ENCODE measurements around the gene GGT7. TPM values are rescaled to one million over a fixed set of nuclear protein-coding genes. Genes with fewer than 3 reads are reported as not detected.
"Not testable (repeated sequence)": the region's sequence is repeated elsewhere in the genome, so short reads cannot be mapped to it uniquely, and the experiment has no call there.

GGT7 gene
- 10 to 100 TPM; 12.7 to 15.0 TPM for total RNA-seq

DNA sequence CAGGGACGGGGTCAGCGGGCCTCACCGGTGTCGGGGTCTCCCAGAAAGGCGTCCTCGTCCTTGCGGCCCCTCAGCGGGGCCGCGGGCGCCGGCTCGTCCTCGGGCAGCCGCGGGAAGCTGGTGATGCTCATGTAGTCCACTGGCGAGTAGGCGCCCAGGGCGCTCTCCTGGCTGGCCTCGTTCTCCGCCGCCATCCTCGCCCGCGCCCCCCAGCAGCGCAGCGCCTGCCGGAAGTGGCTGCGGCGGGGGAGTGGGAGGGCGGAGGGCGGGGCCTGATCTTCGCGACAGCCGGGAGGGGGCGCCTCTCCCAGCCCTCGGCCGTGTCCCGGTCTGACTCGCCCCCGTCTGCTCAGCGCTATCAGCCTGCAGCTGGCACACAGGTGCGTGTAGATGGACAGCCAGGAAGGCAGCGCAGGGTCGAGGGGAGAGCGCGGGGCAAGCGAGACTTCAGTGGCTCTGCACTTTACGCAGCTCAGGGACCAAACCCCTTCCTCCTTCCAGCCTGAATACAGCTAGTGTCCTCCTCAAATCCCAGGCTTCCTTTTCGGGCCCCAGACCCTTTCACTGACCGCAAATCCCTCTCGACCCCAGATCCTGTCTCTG is at the start of gene GGT7:
Gene GGT7, minus strand, starts transcription at position 235 of the 603 bp plus-strand sequence. Its CDS starts 41 bp downstream, at position 194.
- intact Hi-C loops (cut with DNase I, micrococcal nuclease), result loop anchor here (1.0 to 10.0 kb wide), 7 partner anchors 38 to 872 kb away; partner anchors contain the start of genes NCOA6 (in 2 of the 2), GSS (in 1 of the 2), MYH7B (in 1 of the 2) and RBM39 (in 1 of the 2)
- peaks cover 56% of the 10 kb centered on the region for H3K4me1 Mint-ChIP-seq
- POLR2A ChIA-PET, result interaction anchor here (1.0 kb wide), 1 partner anchor 83 kb away, joined by 3 read pairs; the partner anchor contains the start of genes GSS and MYH7B

GRCh38 chr20:34921436-34921835 is 48.8 kb upstream of the GGT7 start:
- CTCF ChIA-PET, result no interaction called here
- peaks cover 20% of the 10 kb centered on the region for H3K36me3 Mint-ChIP-seq (ENCODE audit: low read depth)

More for the DNA sequence above, at the start of gene GGT7:
- Mint-ChIP-seq H3K36me3 (ENCODE audit: low read depth) (no peaks in the 10 kb centered on the region), H3K27me3 (no peaks in the 10 kb centered on the region), H3K9me3 (ENCODE audit: low read depth) (no peaks in the 10 kb centered on the region), H3K27ac (peak within 1 kb of the TSS; percentile 79), H3K4me3 (peak within 1 kb of the TSS; percentile 79)
- ATAC-seq (peak; percentile 50), DNase-seq (peak; percentile 94)
- CTCF ChIA-PET, result interaction anchor here (0.6 to 7.9 kb wide), 10 partner anchors 11 to 564 kb away, joined by 3 to 78 read pairs (median 4); partner anchors contain the start of genes EDEM2, GSS and MYH7B

DNA sequence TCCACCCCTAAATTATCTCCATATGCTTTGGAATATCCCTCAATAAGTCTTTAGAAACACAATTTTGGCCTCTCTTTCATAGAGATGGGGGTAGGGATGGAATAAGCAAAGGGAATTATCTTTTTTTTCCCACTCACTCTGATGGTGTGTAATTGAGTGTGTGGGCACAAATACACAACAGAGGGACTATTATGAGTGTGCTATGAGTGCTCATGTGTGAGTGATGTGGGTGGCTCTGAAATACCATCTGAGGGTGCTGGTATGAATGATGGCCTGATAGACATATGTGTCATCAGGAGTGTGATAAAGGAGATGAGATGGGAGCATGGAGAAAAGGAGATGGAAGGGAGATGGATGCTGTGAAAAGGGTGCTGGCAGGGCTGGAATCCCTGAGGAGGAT is 47.4 kb upstream of the GGT7 start:
- no peak overlapping the region for H3K4me3 Mint-ChIP-seq
- intact Hi-C loops (cut with DNase I, micrococcal nuclease), result no loop called here
- CTCF ChIA-PET, result interaction anchor here (0.6 to 1.5 kb wide), 2 partner anchors 44 to 150 kb away, joined by 3 read pairs; no protein-coding TSS in a partner anchor
- no peaks in the 10 kb centered on the region for H3K27me3 Mint-ChIP-seq
- no peaks in the 10 kb centered on the region for H3K9me3 Mint-ChIP-seq (ENCODE audit: low read depth)
- H3K4me1 Mint-ChIP-seq, result peaks cover 38% of the 10 kb centered on the region
- H3K36me3 Mint-ChIP-seq (ENCODE audit: low read depth), result peaks cover 14% of the 10 kb centered on the region
- POLR2A ChIA-PET, result no interaction called here
- no peak overlapping the region for H3K27ac Mint-ChIP-seq
- ATAC-seq (peak; percentile 74), DNase-seq (peak; percentile 26)

More at GRCh38 chr20:34921436-34921835, 48.8 kb upstream of the GGT7 start:
- Mint-ChIP-seq H3K9me3 (ENCODE audit: low read depth) (no peaks in the 10 kb centered on the region), H3K4me3 (no peak overlapping the region), H3K27me3 (no peaks in the 10 kb centered on the region), H3K27ac (no peak overlapping the region), H3K4me1 (peaks cover 40% of the 10 kb centered on the region)
- POLR2A ChIA-PET, result no interaction called here
- intact Hi-C loops (cut with DNase I, micrococcal nuclease), result no loop called here
- DNase-seq (peak; percentile 35), ATAC-seq (peak; percentile 29)

- POLR2A ChIA-PET, result no interaction called here
These were observed 44.2 kb upstream of the GGT7 start for GRCh38 chr20:34916774-34917354.

DNA sequence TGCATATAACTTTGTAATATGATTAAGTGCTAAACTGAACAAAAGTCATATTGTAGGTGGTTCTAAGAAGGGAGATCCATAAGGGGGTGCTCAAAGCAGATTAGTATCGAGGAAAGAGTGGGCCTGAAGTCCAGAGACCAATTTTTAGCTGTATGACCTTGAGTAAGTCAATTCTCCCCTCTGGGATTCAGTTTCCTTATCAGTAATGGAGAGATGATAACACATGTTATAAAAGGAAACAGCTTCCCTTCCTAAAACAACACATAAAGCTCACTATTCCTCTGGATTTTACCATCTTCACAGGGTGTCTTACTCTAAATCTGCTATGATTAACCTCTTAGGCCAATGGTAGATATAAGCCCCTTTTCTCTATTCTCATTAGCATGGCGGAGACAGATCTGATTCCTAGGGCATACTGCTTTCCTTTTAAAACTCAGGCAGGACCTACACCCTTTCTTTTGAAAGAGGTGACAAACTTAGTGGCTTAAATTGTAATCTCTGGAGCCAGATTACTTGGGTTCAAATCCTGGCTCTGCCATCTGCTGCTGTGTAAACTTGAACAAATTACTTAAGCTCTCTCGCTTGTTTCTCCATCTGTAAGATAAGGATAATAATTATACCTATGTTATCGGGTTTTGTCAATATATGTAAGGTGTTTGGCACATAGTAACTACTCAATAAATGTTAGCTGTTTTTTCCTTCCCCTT is 43.2 kb upstream of the GGT7 start:
- no peak for ATAC-seq
- Mint-ChIP-seq H3K9me3 (ENCODE audit: low read depth) (no peaks in the 10 kb centered on the region), H3K4me3 (no peak overlapping the region), H3K36me3 (ENCODE audit: low read depth) (peaks cover 14% of the 10 kb centered on the region), H3K4me1 (peaks cover 33% of the 10 kb centered on the region), H3K27ac (no peak overlapping the region), H3K27me3 (no peaks in the 10 kb centered on the region)
- DNase-seq, result no peak
- intact Hi-C loops (cut with DNase I, micrococcal nuclease), result no loop called here
- POLR2A ChIA-PET, result no interaction called here
- CTCF ChIA-PET, result no interaction called here

More at GRCh38 chr20:34916774-34917354, 44.2 kb upstream of the GGT7 start:
- ATAC-seq (no peak), DNase-seq (no peak)
- no peaks in the 10 kb centered on the region for H3K27me3 Mint-ChIP-seq
- CTCF ChIA-PET, result no interaction called here
- no peaks in the 10 kb centered on the region for H3K9me3 Mint-ChIP-seq (ENCODE audit: low read depth)
- peaks cover 14% of the 10 kb centered on the region for H3K36me3 Mint-ChIP-seq (ENCODE audit: low read depth)
- intact Hi-C loops (cut with DNase I, micrococcal nuclease), result no loop called here
- H3K4me3 Mint-ChIP-seq, result no peak overlapping the region
- peaks cover 38% of the 10 kb centered on the region for H3K4me1 Mint-ChIP-seq
- peak overlapping the region; percentile 37 for H3K27ac Mint-ChIP-seq

DNA sequence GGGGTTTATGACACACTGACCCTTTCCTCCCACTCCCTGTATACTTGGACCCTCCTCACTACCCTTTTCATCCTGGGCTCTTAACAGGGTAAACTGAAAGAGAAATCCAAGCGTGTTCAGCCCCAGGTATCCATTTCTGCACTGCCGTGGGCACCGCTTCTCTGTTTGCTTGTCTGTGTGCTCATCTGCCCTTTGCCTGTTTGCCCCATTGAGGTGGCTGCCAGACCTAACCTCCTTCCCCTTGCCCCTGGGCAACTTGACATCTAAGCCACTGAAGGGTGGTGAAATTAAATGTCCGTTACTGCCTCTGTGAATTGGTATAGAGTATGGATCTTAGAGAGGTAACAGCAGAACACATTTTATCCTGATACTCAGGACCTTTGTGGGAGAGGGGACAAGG is 42.5 kb upstream of the GGT7 start:
- no peak overlapping the region for H3K4me3 Mint-ChIP-seq
- CTCF ChIA-PET, result no interaction called here
- POLR2A ChIA-PET, result no interaction called here
- H3K9me3 Mint-ChIP-seq (ENCODE audit: low read depth), result no peaks in the 10 kb centered on the region
- peaks cover 9% of the 10 kb centered on the region for H3K36me3 Mint-ChIP-seq (ENCODE audit: low read depth)
- DNase-seq (no peak), ATAC-seq (no peak)
- H3K27ac Mint-ChIP-seq, result no peak overlapping the region
- H3K27me3 Mint-ChIP-seq, result no peaks in the 10 kb centered on the region
- intact Hi-C loops (cut with DNase I, micrococcal nuclease), result no loop called here
- peaks cover 26% of the 10 kb centered on the region for H3K4me1 Mint-ChIP-seq

- Mint-ChIP-seq H3K4me1 (peaks cover 8% of the 10 kb centered on the region), H3K4me3 (no peak overlapping the region), H3K27ac (no peak overlapping the region), H3K36me3 (ENCODE audit: low read depth) (no peaks in the 10 kb centered on the region), H3K27me3 (no peaks in the 10 kb centered on the region), H3K9me3 (ENCODE audit: low read depth) (no peaks in the 10 kb centered on the region)
- POLR2A ChIA-PET, result no interaction called here
- DNase-seq (no peak), ATAC-seq (no peak)
- CTCF ChIA-PET, result no interaction called here
- intact Hi-C loops (cut with DNase I, micrococcal nuclease), result no loop called here
These were observed 35.2 kb upstream of the GGT7 start for GRCh38 chr20:34907616-34908469.

- intact Hi-C loops (cut with DNase I, micrococcal nuclease), result no loop called here
- ChIA-PET CTCF (interaction anchor here (0.6 to 1.1 kb wide), 4 partner anchors 8 to 592 kb away, joined by 3 to 5 read pairs (median 4); no protein-coding TSS in a partner anchor), POLR2A (interaction anchor here (0.6 to 0.7 kb wide), 2 partner anchors 32 to 818 kb away, joined by 3 to 8 read pairs; no protein-coding TSS in a partner anchor)
- DNase-seq (no peak), ATAC-seq (no peak)
- peaks cover 8% of the 10 kb centered on the region for H3K4me1 Mint-ChIP-seq
- no peaks in the 10 kb centered on the region for H3K9me3 Mint-ChIP-seq (ENCODE audit: low read depth)
- no peaks in the 10 kb centered on the region for H3K27me3 Mint-ChIP-seq
- peaks cover 2% of the 10 kb centered on the region for H3K36me3 Mint-ChIP-seq (ENCODE audit: low read depth)
- no peak overlapping the region for H3K4me3 Mint-ChIP-seq
- H3K27ac Mint-ChIP-seq, result no peak overlapping the region
These were observed 31.6 kb upstream of the GGT7 start for GRCh38 chr20:34904202-34904621.

- ATAC-seq; H3K4me1 Mint-ChIP-seq; intact Hi-C loops (cut with DNase I, micrococcal nuclease); H3K9me3 Mint-ChIP-seq (ENCODE audit: low read depth); CTCF ChIA-PET; H3K27me3 Mint-ChIP-seq; POLR2A ChIA-PET; H3K27ac Mint-ChIP-seq; H3K36me3 Mint-ChIP-seq (ENCODE audit: low read depth); DNase-seq; H3K4me3 Mint-ChIP-seq: not testable (repeated sequence)
These were observed 26.1 kb upstream of the GGT7 start for GRCh38 chr20:34898731-34899130.

DNA sequence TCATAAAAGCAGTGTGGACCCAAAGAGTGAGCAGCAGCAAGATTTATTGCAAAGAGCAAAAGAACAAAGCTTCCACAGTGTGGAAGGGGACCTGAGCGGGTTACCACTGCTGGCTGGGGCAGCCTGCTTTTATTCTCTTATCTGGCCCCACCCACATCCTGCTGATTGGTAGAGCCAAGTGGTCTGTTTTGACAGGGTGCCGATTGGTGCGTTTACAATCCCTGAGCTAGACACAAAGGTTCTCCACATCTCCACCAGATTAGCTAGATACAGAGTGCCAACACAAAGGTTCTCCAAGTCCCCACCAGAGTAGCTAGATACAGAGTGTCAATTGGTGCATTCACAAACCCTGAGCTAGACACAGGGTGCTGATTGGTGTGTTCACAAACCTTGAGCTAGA is 25.5 kb upstream of the GGT7 start:
- DNase-seq; intact Hi-C loops (cut with DNase I, micrococcal nuclease): not testable (repeated sequence)

More for the DNA sequence above, 25.5 kb upstream of the GGT7 start:
- POLR2A ChIA-PET; H3K27ac Mint-ChIP-seq; ATAC-seq; H3K9me3 Mint-ChIP-seq (ENCODE audit: low read depth); H3K4me1 Mint-ChIP-seq; H3K4me3 Mint-ChIP-seq; H3K36me3 Mint-ChIP-seq (ENCODE audit: low read depth); H3K27me3 Mint-ChIP-seq: not testable (repeated sequence)
- CTCF ChIA-PET, result interaction anchor here (1.6 kb wide), 1 partner anchor 58 kb away, joined by 4 read pairs; the partner anchor contains the start of genes GSS and MYH7B

Measured in activated CD4-positive, alpha-beta T cell treated with anti-CD3 and anti-CD28 coated beads for 36 hours (primary cell).